ENCODE data around the gene ATP2B2.

DNA sequence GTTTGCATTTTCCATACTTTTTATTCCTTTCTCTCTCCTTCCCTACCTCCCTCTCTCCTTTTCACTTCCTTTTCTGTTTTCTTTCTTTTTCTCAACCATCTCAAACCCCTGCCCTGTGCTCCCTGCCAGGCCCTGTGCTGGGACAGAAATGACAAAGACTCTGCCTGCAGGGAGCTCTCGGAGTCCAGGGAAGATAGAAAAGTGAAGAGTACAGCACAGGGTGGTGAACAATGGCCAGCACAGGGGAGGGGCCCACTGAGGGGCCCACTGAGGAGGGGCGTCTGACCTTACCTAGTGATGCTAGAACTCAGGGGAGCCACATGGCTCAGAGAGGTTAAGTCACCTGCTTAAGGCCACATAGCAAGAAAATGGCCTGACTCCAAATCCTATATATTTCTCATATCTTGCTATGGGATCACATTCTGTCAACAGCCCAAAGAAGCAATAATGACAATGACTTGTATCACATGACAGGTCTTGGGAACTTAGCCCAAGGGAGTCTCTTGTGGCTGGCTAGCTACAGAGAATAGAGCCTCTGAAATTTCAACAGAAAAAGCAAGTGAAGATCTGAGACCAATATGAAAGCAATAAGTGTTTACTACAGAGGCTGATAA, 44.3 kb upstream of the ATP2B2 start:
- TF ChIP-seq POLR2A (IDR thresholded peaks at IDR 0.05) (no peak), CTCF (IDR thresholded peaks at IDR 0.05) (no peak)

All from tibial nerve (tissue), 3 donors.